Stimulated activated CD8-positive, alpha-beta memory T cell treated with anti-CD3 and anti-CD28 coated beads, Interleukin-4, amount 100 ng/mL, for 24 hours (primary cell): ENCODE data around the gene IFITM1.
"Not testable (repeated sequence)": the region's sequence is repeated elsewhere in the genome, so short reads cannot be mapped to it uniquely, and the experiment has no call there.

Source experiments
- DNase-seq: peaks from one replicate; pipeline ENCODE4 v3.0.0-alpha.2; 2020; ENCODE audit warnings: low read depth

IFITM1 gene

DNA sequence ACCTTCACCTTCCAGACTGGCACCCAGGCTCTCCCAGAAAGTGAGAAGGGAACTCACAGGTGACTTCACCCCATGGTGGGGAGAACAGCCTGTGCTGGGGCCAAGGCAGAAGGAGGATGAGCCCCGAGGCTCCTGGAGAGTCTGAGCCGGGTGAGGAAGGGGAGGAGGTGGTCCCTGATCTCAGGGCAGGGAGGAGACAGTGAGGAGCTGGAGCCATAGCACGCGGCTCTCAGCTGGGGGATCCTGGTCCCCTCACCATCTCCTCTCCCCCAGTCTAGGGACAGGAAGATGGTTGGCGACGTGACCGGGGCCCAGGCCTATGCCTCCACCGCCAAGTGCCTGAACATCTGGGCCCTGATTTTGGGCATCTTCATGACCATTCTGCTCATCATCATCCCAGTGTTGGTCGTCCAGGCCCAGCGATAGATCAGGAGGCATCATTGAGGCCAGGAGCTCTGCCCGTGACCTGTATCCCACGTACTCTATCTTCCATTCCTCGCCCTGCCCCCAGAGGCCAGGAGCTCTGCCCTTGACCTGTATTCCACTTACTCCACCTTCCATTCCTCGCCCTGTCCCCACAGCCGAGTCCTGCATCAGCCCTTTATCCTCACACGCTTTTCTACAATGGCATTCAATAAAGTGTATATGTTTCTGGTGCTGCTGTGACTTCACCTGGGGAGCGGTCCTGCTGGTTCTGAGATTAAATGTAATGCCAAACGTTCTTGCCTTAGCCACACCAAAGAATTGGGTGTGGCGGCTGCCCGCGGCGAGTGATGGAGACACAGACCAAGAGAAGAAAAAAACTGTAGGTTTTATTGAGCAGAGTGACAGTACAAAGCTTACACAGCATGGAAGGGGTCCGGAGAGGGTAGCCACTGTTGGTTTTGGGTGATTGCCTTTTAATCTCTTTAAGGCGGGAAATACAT is 4.8 kb upstream of the IFITM1 start:
- DNase-seq: not testable (repeated sequence)

GRCh38 chr11:309979-310572 is 3.8 kb upstream of the IFITM1 start:
- not testable (repeated sequence) for DNase-seq

DNA sequence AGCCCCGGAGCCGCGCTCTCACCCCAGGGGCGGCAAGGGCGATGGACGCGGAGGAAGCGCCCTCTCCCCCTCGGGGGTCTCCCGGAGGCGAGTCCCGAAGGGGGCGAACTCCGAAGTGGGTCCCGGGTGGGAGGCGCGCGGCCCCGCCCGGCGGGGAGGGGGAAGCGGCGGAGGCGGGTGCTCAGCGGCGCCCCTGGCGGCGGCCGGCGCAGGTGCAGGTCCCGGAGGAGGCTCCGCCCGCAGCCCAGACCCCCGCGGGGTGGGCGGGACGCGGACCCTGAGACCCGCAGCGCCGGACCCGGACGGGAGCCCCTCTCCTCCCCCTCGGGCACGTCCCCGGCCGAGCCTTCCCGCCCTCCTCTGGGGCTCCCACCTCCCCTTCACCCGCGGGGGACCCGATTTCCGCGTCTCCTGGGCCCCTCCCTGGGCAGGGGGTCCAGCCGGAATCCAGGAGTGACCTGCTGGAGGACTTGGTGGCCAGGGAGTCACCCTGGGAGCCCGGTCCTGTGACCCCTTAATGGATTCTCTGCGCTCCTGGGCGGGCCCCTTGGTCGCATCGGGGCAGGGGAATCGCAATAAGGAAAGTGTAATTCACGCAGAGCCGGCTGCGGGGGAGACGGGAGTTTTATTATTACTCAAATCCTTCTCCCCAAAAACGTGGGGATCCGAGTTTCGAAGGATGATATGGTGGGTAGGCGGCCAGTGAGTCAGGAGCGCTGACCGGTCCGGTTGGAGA is 2.7 kb upstream of the IFITM1 start:
- not testable (repeated sequence) for DNase-seq

DNA sequence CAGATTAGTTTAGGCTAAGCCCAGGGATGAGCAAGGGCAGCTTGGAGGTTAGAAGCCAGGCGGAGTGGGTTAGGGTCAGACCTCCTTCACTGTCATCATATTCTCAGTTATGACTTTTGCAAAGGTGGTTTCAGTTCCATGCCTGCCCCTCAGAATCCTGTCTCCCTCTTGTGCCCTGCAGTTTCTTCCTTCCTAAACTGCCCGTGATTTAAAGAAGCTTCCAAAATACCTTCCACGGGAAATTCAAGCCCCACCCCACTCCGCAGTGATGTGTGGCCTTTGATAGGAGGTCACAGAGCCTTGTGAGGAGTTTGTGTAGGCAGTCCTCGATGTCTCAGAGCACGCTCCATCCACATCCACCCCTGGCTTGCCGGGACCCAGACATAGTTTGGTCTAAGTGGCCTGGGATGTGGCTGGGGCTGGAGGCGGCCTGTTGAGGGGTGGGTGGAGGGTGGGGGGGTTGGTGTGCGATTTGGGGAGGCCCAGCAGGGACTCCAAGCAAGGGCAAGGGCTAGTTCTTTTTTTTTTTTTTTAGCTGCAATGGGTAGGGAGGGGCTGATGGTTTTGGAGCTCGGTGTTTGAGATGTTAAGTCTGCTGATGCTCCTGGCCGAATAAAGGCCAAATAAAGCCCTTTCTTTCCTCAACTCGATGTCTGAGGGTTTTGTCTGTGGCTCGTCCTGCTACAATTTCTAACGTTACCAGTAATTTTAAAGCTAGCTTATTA is 1.6 kb upstream of the IFITM1 start:
- no peak for DNase-seq

DNA sequence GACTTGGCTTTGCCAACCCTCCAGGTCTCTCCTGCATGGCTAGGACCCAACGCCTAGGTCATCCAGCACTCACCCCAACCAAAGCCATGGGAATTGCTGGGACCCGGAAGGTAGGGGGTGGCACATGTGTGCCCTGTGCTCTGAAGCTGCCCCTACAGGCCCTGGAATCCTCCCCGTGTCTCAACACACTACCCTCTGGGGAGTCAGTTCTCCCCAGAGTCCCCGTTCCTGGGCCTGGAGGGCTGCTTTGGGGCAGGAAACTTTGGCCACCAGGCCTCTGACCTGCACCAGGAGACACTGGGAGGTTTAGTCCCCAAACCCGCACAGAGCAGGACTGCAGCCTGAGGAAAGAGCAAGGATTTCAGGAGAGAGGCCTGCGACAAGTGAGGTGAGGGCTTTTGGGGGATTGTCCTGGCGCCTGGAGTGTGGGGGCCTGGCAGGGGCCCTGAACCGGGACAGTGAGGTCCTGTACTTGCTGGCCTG is 495 bp upstream of the IFITM1 start:
- no peak for DNase-seq

DNA sequence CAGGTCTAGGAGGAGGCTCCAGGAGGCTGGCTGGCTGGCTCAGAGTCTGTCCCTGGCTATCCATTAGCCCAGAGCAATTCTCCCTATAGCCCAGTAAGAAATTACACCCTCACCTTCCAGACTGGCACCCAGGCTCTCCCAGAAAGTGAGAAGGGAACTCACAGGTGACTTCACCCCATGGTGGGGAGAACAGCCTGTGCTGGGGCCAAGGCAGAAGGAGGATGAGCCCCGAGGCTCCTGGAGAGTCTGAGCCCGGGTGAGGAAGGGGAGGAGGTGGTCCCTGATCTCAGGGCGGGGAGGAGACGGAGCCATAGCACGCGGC is 675 bp downstream of the IFITM1 start:
- not testable (repeated sequence) for DNase-seq

DNA sequence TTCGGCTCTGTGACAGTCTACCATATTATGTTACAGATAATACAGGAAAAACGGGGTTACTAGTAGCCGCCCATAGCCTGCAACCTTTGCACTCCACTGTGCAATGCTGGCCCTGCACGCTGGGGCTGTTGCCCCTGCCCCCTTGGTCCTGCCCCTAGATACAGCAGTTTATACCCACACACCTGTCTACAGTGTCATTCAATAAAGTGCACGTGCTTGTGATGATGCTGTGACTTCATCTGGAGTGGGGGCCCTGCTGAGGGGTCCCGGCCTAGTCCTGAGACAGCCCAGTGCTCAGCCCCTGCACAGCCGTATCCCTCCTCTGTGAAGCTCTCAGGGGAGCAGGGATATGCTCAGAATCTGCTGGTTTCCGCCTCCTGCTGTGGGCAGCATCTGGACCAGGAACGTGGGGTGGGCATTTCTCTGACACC is 1.2 kb downstream of the IFITM1 start:
- DNase-seq: no peak

DNA sequence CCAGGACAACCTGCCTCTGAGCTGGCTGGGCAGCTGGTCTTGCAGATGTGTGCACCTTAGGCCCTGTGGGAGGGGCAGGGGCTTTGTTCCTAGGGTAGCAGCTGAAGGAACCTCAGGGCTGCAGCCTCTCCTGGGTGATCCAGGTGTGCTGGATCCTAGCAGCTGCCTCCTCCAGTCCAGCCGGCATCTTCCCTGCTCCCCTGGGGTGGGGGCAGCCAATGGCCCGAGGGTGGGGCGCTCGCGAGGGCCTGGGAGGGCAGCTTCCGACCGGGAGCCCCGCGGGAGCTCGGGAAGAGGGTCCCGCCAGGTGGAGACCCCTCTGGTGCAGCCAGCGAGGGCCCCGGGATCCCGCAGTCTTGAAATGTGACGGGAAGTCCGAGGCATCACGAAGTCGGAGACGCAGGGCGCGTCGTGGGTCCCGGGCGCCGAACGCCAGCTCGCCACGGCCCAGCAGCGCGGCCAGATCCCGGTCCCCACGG is 1.7 kb downstream of the IFITM1 start:
- no peak for DNase-seq

DNA sequence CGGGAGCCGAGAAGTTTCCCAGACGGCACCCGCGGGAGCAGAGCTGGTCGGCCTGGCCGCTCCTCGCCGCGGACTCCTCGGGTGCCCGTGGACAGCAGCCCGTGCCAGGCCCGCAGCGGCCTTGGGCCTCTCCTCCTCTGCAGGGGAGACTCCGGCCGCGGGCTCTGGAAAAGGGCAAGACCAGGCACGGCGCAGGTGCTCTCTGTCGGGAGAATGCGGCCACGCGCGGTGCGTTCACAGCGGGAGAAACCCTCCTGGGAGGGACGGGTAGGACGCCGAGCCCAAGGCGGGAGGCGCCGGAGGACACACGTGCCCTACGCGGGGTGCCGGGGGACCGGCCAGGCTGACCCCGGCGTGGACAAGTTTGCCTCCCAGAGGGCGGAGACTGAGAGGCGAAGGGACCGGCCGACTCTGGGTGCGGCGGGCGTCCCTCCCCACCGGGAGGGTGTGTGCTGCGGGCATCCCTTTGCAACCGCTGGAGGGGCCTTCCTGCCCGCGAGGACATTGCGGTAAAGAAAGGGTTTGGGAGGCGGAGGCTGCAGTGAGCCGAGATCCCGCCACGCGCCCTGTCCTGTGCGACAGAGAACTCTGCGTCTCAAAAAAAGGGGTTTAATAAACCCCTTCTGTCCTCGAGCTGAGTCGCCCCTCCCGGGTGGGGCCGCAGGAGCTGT is 2.3 kb downstream of the IFITM1 start:
- no peak for DNase-seq

GRCh38 chr11:316891-317301 is 3.1 kb downstream of the IFITM1 start:
- no peak for DNase-seq

DNA sequence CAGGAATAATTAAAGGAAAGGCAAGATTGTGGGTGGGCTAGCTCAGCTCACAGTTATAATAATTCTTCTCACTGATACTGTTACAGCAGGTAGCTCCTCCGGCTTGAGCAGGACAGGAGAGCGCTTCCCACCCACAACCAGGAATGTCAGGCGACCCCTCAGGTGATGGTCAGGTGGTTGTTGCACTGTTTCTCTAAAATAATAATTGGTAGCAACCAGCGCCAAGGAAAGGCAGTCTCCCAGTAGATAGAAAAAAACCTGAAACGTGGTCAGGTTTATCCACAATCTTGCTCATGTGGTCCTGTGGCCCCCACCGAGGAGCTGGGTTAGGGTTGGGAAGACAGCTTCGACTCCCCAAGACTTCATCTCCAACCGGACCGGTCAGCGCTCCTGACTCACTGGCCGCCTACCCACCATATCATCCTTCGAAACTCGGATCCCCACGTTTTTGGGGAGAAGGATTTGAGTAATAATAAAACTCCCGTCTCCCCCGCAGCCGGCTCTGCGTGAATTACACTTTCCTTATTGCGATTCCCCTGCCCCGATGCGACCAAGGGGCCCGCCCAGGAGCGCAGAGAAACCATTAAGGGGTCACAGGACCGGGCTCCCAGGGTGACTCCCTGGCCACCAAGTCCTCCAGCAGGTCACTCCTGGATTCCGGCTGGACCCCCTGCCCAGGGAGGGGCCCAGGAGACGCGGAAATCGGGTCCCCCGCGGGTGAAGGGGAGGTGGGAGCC is 4.0 kb downstream of the IFITM1 start:
- not testable (repeated sequence) for DNase-seq

- DNase-seq: not testable (repeated sequence)
Observed at GRCh38 chr11:318405-319120, 4.7 kb downstream of the IFITM1 start.

- not testable (repeated sequence) for DNase-seq
Observed at GRCh38 chr11:319121-319887, 5.5 kb downstream of the IFITM1 start.

- not testable (repeated sequence) for DNase-seq
Observed at GRCh38 chr11:319888-320273, 6.0 kb downstream of the IFITM1 start.

- no peak for DNase-seq
Observed at GRCh38 chr11:324156-324555, 10.3 kb downstream of the IFITM1 start.

DNA sequence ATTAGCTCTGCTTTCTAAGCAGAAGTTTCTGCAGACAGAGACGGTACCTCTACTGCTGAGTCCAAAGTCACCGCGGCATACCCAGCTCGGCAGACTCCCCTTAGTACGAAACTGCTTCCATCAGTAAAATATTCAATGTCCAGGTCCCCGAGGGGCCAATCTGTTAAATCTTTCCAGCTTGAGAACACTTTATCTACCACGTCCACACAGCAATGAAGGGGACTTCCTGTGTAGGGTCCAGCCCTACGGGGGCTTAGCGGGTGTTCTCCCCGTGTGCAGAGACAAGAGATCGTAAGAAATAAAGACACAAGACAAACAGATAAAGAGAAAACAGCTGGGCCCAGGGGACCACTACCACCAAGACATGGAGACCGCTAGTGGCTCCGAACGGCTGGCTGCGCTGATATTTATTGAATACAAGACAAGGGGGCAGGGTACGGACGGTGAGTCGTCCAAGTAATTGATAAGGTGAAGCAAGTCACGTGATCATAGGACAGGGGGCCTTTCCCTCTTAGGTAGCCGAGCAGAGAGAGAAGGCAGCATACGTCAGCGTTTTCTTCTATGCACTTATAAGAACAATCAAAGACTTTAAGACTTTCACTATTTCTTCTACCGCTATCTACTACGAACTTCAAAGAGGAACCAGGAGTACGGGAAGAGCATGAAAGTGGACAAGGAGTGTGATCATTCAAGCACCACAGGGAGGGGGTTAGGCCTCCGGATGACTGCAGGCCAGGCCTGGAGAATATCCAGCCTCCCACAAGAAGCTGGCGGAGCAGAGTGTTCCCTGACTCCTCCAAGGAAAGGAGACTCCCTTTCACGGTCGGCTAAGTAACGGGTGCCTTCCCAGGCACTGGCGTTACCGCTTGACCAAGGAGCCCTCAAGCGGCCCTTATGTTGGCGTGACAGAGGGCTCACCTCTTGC is 11.0 kb downstream of the IFITM1 start:
- not testable (repeated sequence) for DNase-seq

DNA sequence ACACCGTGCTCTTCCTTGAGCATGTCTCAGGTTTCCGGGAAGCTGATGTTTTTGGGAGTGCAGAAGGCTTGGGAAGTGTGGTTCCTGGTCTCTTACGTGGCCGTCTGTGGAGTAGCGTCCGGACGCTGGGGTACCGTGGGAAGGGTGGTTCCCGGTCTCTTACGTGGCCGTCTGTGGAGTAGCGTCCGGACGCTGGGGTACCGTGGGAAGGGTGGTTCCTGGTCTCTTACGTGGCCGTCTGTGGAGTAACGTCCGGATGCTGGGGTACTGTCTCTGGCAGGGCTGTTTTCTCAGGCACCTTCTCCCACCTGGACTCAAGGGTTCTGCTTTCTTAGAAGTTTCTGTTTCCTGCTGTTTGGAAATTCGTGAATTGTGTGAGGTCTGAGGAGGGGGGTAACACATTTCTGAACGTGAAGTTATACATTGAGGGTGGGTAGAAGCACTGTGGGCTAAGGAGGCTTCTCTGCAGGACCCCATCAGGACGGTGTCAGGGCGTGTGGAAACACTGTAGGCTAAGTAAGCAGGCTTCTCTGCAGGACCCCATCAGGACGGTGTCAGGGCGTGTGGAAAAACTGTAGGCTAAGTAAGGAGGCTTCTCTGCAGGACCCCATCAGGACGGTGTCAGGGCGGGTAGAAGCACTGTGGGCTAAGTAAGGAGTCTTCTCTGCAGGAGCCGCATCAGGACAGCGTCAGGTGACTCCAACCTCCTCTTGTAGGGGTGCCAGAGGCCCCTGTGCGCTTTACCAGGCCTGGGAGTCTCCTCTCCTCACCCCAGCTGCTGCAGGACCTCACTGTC is 12.2 kb downstream of the IFITM1 start:
- no peak for DNase-seq

DNA sequence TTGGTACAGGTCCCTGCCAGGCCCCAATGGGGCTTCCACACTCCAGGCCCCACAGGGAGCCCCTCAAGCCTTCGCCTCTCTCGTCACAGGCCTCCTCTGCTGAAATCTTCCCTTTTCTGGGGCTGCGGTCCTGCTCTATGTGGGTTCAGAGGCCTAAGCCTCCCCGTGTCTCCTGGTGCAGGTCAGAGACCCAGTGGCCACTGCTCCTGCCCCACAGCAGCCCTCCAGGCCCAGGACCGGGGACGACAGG is 12.7 kb downstream of the IFITM1 start:
- no peak for DNase-seq
